ENCODE data around the gene CD40.

Gene CD40

DNA sequence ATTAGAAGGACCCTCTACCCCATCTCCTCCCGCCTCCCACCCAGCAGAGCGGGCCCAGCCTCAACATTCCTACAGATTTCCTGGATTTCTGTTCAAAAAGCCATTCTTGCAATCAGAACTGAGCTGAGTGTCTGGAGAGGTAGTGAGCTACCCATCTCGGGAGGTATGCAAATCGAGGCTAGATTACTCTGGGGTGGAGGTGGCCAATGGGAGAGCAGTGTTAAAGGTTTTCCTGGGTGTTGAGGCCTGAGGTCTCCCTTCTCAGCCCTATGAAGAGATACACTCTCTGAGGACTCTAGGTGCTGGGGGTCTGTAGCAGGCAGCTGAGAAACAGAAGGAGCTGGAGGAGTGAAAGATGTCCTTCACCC is 57.0 kb downstream of the CD40 start:
- FAIRE-seq, result no peak

DNA sequence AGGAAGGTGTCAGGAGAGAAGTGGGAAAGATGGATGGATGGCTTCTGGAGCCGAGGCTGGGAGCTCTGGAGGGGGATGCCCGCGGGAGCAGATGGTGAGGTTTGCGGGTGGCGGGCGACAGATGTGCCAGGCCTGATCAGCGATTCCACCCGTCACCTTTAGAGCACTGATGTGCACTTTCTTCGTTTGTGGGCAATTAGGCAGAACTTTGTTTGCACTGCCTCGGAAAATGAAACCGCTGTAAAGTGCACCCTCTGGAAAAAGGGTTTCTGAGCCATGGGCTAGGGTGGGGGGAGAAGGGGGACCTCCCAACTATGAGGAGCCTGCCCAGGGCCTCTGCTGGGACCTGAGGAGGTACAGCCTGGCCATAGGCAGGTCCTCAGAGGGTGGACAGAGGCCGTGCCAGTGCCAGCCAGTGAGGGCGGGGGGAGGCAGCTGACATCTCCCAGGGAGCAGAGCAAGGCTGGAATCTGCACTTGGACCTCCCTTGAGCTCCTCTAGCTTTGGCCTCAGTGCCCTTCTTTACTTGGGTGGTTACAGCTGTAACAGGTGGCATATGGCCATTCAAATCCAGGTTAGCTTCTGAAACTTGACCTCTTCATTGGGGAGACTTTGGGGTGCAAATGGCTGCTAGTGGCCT is 58.7 kb downstream of the CD40 start:
- no peak for FAIRE-seq

DNA sequence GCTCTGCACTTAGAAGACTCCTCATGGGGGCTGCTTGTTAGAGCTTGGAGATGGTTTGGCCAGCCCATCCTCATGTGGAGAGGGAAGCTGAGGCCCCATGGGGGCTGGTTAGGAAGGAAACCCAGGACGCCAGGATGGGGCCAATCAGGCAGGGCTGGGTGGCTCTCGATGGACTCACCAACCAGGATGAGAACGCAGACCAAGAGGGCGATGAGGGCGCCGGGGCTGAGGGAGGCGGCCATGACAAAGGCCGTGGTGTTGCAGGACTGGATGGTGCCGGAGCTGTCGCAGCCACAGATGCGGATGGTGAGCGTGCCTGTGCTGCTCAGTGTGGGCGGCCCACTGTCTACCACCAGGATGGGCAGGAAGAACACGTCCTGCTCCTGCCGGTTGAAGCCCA is 59.7 kb downstream of the CD40 start:
- FAIRE-seq, result no peak

DNA sequence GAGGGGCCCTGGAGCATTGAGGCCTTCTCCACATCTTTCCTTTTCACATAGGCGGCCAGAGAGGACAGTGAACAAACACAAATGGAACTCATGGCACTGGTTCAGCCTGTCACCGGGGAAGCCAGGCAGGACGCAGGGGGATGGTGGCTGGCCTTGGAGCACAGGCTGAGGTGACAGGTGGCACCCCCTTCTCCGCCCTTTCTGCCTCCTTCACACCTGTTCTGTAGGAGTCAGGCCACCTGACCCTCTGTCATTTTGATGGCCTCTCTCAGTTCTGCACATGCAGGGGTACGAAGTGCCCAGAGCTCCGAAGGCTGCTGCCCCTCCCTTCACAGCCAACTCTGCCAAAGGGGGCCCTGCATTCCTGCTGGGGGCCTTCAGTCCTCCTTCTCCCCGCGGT is 60.8 kb downstream of the CD40 start:
- no peak for FAIRE-seq
